NT2/D1 (cell line): Measurements from ENCODE around the gene PRPS2.

Experiments
- SUZ12 ChIP-seq: IDR thresholded peaks from 2 replicates; pipeline ENCODE4 v1.6.1; 2011; ENCODE audit not compliant: insufficient read length, insufficient read depth; ENCODE audit errors: extremely low read depth
- YY1 ChIP-seq: IDR thresholded peaks from 2 replicates; pipeline ENCODE4 v1.6.1; 2011; ENCODE audit not compliant: insufficient read length, insufficient read depth
- ZNF274 ChIP-seq: IDR thresholded peaks from 2 replicates; pipeline ENCODE4 v1.6.1; 2011; ENCODE audit warnings: mild to moderate bottlenecking, low read depth, low read length

DNA sequence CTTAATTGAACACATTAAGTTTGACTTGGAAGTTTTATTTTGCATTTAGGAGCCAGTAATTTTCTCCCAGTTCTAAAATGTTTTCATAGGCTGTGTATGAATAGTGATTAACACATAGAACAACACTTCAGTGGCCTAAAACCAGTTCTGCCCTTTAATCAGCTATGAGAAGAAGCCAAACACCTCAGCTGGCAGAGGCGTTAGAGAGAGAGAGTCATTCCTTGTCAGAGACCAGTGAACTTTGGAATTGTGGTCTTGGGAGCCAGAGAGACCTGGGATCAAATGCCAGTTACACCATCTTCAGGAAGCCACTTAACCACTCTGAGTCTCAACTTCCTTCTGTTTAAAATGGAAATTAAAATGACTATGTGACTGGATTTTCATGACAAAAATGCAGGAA, 39.3 kb upstream of the PRPS2 start:
- TF ChIP-seq YY1 (no peak), SUZ12 (no peak), ZNF274 (no peak)
